ENCODE measurements around the gene TUBB1.

DNA sequence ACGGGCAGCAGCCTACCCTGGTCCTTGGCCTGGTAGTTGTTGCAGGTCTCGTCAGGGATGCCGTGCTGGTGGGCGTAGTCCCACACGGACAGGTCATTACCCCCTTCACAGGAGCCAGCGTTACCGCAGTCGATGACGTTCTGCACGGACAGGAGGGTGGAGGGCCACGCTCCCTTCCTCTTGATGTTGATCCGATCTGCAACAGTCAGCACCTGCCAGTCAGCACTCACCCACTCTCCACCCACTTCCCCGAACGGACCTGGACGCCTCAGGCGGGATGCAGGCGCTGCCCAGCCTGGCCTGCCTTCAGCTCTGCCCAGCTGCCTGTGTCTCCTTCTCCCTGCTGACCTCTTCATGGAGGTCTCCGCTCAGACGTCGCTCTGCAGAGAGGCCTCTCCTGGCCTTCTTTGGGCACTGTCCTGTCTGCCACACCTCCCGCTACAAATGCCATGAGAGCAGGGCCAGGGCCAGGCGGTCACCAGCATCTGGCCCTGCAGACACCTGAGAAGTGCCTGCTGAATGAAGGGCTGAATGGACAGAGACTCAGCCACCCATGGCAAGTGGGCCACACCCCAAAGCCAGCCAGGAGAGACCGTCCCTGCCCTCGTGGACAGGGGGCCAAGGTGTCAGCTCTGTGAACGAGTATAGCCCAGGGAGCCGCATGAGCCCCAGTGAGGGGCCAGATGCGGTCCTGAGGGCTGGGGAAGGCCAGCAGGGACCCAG is 17.6 kb upstream of the TUBB1 start:
- TF ChIP-seq, protein P1, sequence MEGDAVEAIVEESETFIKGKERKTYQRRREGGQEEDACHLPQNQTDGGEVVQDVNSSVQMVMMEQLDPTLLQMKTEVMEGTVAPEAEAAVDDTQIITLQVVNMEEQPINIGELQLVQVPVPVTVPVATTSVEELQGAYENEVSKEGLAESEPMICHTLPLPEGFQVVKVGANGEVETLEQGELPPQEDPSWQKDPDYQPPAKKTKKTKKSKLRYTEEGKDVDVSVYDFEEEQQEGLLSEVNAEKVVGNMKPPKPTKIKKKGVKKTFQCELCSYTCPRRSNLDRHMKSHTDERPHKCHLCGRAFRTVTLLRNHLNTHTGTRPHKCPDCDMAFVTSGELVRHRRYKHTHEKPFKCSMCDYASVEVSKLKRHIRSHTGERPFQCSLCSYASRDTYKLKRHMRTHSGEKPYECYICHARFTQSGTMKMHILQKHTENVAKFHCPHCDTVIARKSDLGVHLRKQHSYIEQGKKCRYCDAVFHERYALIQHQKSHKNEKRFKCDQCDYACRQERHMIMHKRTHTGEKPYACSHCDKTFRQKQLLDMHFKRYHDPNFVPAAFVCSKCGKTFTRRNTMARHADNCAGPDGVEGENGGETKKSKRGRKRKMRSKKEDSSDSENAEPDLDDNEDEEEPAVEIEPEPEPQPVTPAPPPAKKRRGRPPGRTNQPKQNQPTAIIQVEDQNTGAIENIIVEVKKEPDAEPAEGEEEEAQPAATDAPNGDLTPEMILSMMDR (conservative IDR thresholded peaks at IDR 0.05; ENCODE audit: low read depth, low read length) = no peak
- no peak for TF ChIP-seq EZH2 (IDR thresholded peaks at IDR 0.05; ENCODE audit: borderline replicate concordance, low read depth, low read length, poor library complexity, severe bottlenecking)

Data from A673 (cell line).